ENCODE results near the gene HOXD13. TPM values are rescaled to one million over a fixed set of nuclear protein-coding genes. Genes with fewer than 3 reads are reported as not detected.

HOXD13 gene
- total RNA-seq, 8 experiments from 2014 or later: 0.05 to 7.1 (median 0.28) TPM; not detected in 2

DNA sequence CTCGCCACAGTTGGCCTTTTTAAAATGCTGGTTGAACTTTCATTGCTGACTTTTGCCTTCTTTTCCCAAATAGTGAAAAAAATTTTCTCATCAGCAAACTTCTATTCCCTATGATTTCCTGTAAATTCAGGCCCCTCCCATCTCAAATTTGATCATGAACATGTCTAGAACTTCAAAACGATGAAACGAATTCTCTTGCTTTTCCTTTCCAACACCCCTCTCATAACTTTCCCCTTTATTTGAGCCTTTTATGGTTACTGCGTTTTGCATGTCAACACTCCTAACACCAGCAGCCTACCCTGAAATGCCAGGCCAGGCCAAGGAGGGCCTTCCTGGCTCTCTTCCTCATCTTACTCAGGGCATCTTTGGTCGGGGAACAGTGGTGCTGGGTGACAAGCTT, 1.7 kb upstream of the HOXD13 start:
- WGBS, 10 experiments: 10 to 61% (median 27%) methylated on average over 1 to 5 of the region's 5 CpGs
- H3K4me3 ChIP-seq: no peak overlapping the region
- in situ Hi-C loops (cut with MboI; ENCODE audit: low pct_unique_long_range_greater_than_20kb in 2 of 9, low sequenced_read_pairs in 9 of 9, unreplicated experiment in 9 of 9): loop anchor here in 8 of 9 experiments (25.0 kb wide), 6 partner anchors 404 to 1404 kb away; no protein-coding TSS in a partner anchor
- H3K4me1 ChIP-seq (replicated peaks in 1 of 2): peaks cover 3 to 12% of the 10 kb centered on the region in 2 donors
- H3K27ac ChIP-seq: no peak overlapping the region
- no peak for ATAC-seq (replicated peaks in 6 of 8)

GRCh38 chr2:176091329-176092258, 927 bp upstream of the HOXD13 start:
- no peak overlapping the region for H3K27ac ChIP-seq
- in situ Hi-C loops (cut with MboI; ENCODE audit: low pct_unique_long_range_greater_than_20kb in 2 of 9, low sequenced_read_pairs in 9 of 9, unreplicated experiment in 9 of 9): loop anchor here in 8 of 9 experiments (25.0 kb wide), 6 partner anchors 404 to 1404 kb away; no protein-coding TSS in a partner anchor
- peaks cover 0 to 9% of the 10 kb centered on the region in 2 donors for H3K4me1 ChIP-seq (replicated peaks in 1 of 2)
- H3K4me3 ChIP-seq: no peak overlapping the region
- 0 to 100% (median 9%) methylated on average over 2 to 17 of the region's 31 CpGs for WGBS, 10 experiments
- no peak for ATAC-seq (replicated peaks in 6 of 8)

- ATAC-seq (replicated peaks in 6 of 8): peak; percentile 32 to 61 (median 38)
- Histone ChIP-seq H3K4me3 (peak overlapping the region; percentile 21 to 42 (median 25)), H3K27ac (no peak overlapping the region), H3K4me1 (replicated peaks in 1 of 2) (peaks cover 5 to 6% of the 10 kb centered on the region in 2 donors)
- in situ Hi-C loops (cut with MboI; ENCODE audit: low pct_unique_long_range_greater_than_20kb in 2 of 9, low sequenced_read_pairs in 9 of 9, unreplicated experiment in 9 of 9): loop anchor here in 8 of 9 experiments (25.0 kb wide), 6 partner anchors 406 to 1406 kb away; no protein-coding TSS in a partner anchor
- 4 to 100% (median 21%) methylated on average over 1 to 21 of the region's 53 CpGs; no CpG with 5 or more reads in 2 of the 10 experiments for WGBS, 10 experiments
Observed at GRCh38 chr2:176093145-176093897, 800 bp downstream of the HOXD13 start.

- in situ Hi-C loops (cut with MboI; ENCODE audit: low pct_unique_long_range_greater_than_20kb in 2 of 9, low sequenced_read_pairs in 9 of 9, unreplicated experiment in 9 of 9): loop anchor here in 8 of 9 experiments (25.0 kb wide), 6 partner anchors 407 to 1407 kb away; no protein-coding TSS in a partner anchor
- WGBS, 10 experiments: 0 to 72% (median 16%) methylated on average over 2 to 8 of the region's 8 CpGs; no CpG with 5 or more reads in 2 of the 10 experiments
- Histone ChIP-seq H3K4me1 (replicated peaks in 1 of 2) (peaks cover 5 to 12% of the 10 kb centered on the region in 2 donors), H3K27ac (no peak overlapping the region), H3K4me3 (no peak overlapping the region)
- ATAC-seq (replicated peaks in 6 of 8): no peak
Observed at GRCh38 chr2:176093898-176094249, 1.4 kb downstream of the HOXD13 start.

DNA sequence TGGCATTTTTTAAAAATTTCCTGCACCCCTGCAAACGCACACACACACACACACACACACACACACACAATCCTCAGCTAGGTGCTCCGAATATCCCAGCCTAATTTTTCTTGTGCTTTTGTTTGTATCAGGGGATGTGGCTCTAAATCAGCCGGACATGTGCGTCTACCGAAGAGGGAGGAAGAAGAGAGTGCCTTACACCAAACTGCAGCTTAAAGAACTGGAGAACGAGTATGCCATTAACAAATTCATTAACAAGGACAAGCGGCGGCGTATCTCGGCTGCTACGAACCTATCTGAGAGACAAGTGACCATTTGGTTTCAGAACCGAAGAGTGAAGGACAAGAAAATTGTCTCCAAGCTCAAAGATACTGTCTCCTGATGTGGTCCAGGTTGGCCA, 1.8 kb downstream of the HOXD13 start:
- 0 to 100% (median 9%) methylated on average over 1 to 10 of the region's 12 CpGs; no CpG with 5 or more reads in 1 of the 10 experiments for WGBS, 10 experiments
- in situ Hi-C loops (cut with MboI; ENCODE audit: low pct_unique_long_range_greater_than_20kb in 2 of 9, low sequenced_read_pairs in 9 of 9, unreplicated experiment in 9 of 9): loop anchor here in 8 of 9 experiments (25.0 kb wide), 6 partner anchors 407 to 1407 kb away; no protein-coding TSS in a partner anchor
- ATAC-seq (replicated peaks in 6 of 8): no peak
- Histone ChIP-seq H3K4me1 (replicated peaks in 1 of 2) (peaks cover 5 to 12% of the 10 kb centered on the region in 2 donors), H3K27ac (no peak overlapping the region), H3K4me3 (no peak overlapping the region)

DNA sequence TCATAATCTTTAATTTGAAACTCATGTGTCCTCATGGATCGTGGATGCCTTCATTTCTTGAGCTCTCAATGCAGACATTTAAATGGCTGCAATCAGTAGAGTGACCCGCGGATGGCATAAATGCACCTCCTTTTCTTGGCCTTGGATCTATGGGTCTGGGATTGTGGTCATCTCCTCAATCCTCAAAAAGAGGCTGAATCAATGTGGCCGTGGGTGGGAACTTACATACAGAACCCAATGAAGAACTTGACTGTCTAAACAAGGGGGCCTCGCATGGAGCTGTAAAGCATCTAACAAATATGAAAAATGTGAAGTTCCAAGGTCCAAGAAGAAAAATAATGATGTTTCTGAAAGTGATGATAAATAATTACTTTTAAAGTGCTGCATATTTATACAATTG, 2.9 kb downstream of the HOXD13 start:
- ATAC-seq (replicated peaks in 6 of 8): no peak
- in situ Hi-C loops (cut with MboI; ENCODE audit: low pct_unique_long_range_greater_than_20kb in 2 of 9, low sequenced_read_pairs in 9 of 9, unreplicated experiment in 9 of 9): loop anchor here in 8 of 9 experiments (25.0 kb wide), 6 partner anchors 408 to 1408 kb away; no protein-coding TSS in a partner anchor
- Histone ChIP-seq H3K27ac (no peak overlapping the region), H3K4me1 (replicated peaks in 1 of 2) (peaks cover 5 to 14% of the 10 kb centered on the region in 2 donors), H3K4me3 (no peak overlapping the region)
- WGBS, 10 experiments: 11 to 92% (median 28%) methylated on average over 1 to 5 of the region's 5 CpGs

GRCh38 chr2:176096243-176096985, 3.9 kb downstream of the HOXD13 start:
- H3K4me1 ChIP-seq (replicated peaks in 1 of 2): peaks cover 5 to 14% of the 10 kb centered on the region in 2 donors
- H3K27ac ChIP-seq: no peak overlapping the region
- in situ Hi-C loops (cut with MboI; ENCODE audit: low pct_unique_long_range_greater_than_20kb in 2 of 9, low sequenced_read_pairs in 9 of 9, unreplicated experiment in 9 of 9): loop anchor here in 8 of 9 experiments (25.0 kb wide), 6 partner anchors 409 to 1409 kb away; no protein-coding TSS in a partner anchor
- ATAC-seq (replicated peaks in 6 of 8): peak in 1 of 8 experiments; percentile 2
- H3K4me3 ChIP-seq: no peak overlapping the region
- WGBS, 10 experiments: 2 to 100% (median 11%) methylated on average over 3 to 14 of the region's 16 CpGs

GRCh38 chr2:176096986-176097819, 4.7 kb downstream of the HOXD13 start:
- in situ Hi-C loops (cut with MboI; ENCODE audit: low pct_unique_long_range_greater_than_20kb in 2 of 9, low sequenced_read_pairs in 9 of 9, unreplicated experiment in 9 of 9): loop anchor here in 8 of 9 experiments (25.0 kb wide), 6 partner anchors 410 to 1410 kb away; no protein-coding TSS in a partner anchor
- ATAC-seq (replicated peaks in 6 of 8): peak; percentile 76 to 89 (median 82)
- no peak overlapping the region for H3K27ac ChIP-seq
- H3K4me1 ChIP-seq (replicated peaks in 1 of 2): peaks cover 5 to 14% of the 10 kb centered on the region in 2 donors
- WGBS, 10 experiments: 0 to 2% (median 0%) methylated on average over 1 to 27 of the region's 45 CpGs; no CpG with 5 or more reads in 3 of the 10 experiments
- H3K4me3 ChIP-seq: peak overlapping the region; percentile 11 to 39 (median 32)

- Histone ChIP-seq H3K27ac (no peak overlapping the region), H3K4me3 (no peak overlapping the region), H3K4me1 (replicated peaks in 1 of 2) (peaks cover 3 to 14% of the 10 kb centered on the region in 2 donors)
- in situ Hi-C loops (cut with MboI; ENCODE audit: low pct_unique_long_range_greater_than_20kb in 2 of 9, low sequenced_read_pairs in 9 of 9, unreplicated experiment in 9 of 9): loop anchor here in 8 of 9 experiments (25.0 kb wide), 6 partner anchors 411 to 1411 kb away; no protein-coding TSS in a partner anchor
- ATAC-seq (replicated peaks in 6 of 8): peak in 4 of 8 experiments; percentile 1 to 4 (median 2)
- 0 to 14% (median 1%) methylated on average over 1 to 8 of the region's 18 CpGs; no CpG with 5 or more reads in 2 of the 10 experiments for WGBS, 10 experiments
Observed at GRCh38 chr2:176097820-176098365, 5.4 kb downstream of the HOXD13 start.

GRCh38 chr2:176098366-176099158, 6.0 kb downstream of the HOXD13 start:
- in situ Hi-C loops (cut with MboI; ENCODE audit: low pct_unique_long_range_greater_than_20kb in 2 of 9, low sequenced_read_pairs in 9 of 9, unreplicated experiment in 9 of 9): loop anchor here in 8 of 9 experiments (25.0 kb wide), 6 partner anchors 411 to 1411 kb away; no protein-coding TSS in a partner anchor
- 0 to 74% (median 9%) methylated on average over 1 to 9 of the region's 35 CpGs; no CpG with 5 or more reads in 4 of the 10 experiments for WGBS, 10 experiments
- peaks cover 0 to 14% of the 10 kb centered on the region in 2 donors for H3K4me1 ChIP-seq (replicated peaks in 1 of 2)
- ATAC-seq (replicated peaks in 6 of 8): peak in 1 of 8 experiments; percentile 20
- no peak overlapping the region for H3K4me3 ChIP-seq
- no peak overlapping the region for H3K27ac ChIP-seq

Data from motor neuron (in vitro differentiated cells).